ENCODE results near the gene SORT1. TPM values are rescaled to one million over a fixed set of nuclear protein-coding genes. Genes with fewer than 3 reads are reported as not detected.

The SORT1 gene
- total and polyA plus RNA-seq, 2 of the 8 experiments (the other 6 are each of a cell fraction or from before 2014, with no cell fraction given) = 18.7 to 69.6 TPM

- no peak overlapping the region for H3K18ac ChIP-seq (ENCODE audit: extremely low read depth, low read length)
- H3K27ac ChIP-seq (ENCODE audit: low read depth, low read length) = no peak overlapping the region
- no peak overlapping the region for H4K91ac ChIP-seq (replicated peaks; ENCODE audit: insufficient read length, low read length)
- no peak overlapping the region for H2AFZ ChIP-seq (ENCODE audit: low read length)
- no peak overlapping the region for H3K23ac ChIP-seq (ENCODE audit: insufficient read length)
- FAIRE-seq (no peak), DNase-seq (ENCODE audit: low read depth in 1 of 2, low spot score in 2 of 2) (no peak)
- H3K56ac ChIP-seq (replicated peaks; ENCODE audit: insufficient read length, low read depth, low read length) = no peak overlapping the region
- POLR2A ChIA-PET (ENCODE audit: partially characterized antibody) = no interaction called here
- peaks cover 0 to 5% (median 1%) of the 10 kb centered on the region in 4 experiments; a peak in 4 of 7 replicates for H3K4me1 ChIP-seq (replicated peaks in 1 of 4; ENCODE audit: control insufficient read depth in 3 of 4, insufficient read depth in 4 of 4, low read length in 3 of 4)
- CTCF ChIA-PET (ENCODE audit: partially characterized antibody) = interaction anchor here (0.6 to 1.2 kb wide), 3 partner anchors 14 to 262 kb away, joined by 3 read pairs; no protein-coding TSS in a partner anchor
- no peak for TF ChIP-seq CHD1 (IDR thresholded peaks at IDR 0.05; ENCODE audit: low read depth, low read length)
- no peaks in the 10 kb centered on the region for H3K79me1 ChIP-seq (ENCODE audit: low read depth, low read length)
- no peaks in the 10 kb centered on the region for H3K27me3 ChIP-seq (replicated peaks in 1 of 4; ENCODE audit: control insufficient read depth in 3 of 4, extremely low read depth in 1 of 4, insufficient read depth in 3 of 4, low read length in 3 of 4)
- H3K4me2 ChIP-seq (ENCODE audit: insufficient read depth in 1 of 2, low read depth in 2 of 2, low read length in 2 of 2) = no peak overlapping the region
- no peak overlapping the region for H3K14ac ChIP-seq (ENCODE audit: insufficient read length)
- no peaks in the 10 kb centered on the region for H3K79me2 ChIP-seq (ENCODE audit: control insufficient read depth in 1 of 2, insufficient read depth in 2 of 2, low read length in 2 of 2)
- no peaks in the 10 kb centered on the region for H3K9me3 ChIP-seq (ENCODE audit: insufficient read depth in 2 of 2, low read depth in 1 of 2, low read length in 1 of 2)
- no peak overlapping the region for H4K8ac ChIP-seq (ENCODE audit: extremely low read depth, insufficient read depth, low read length)
- H2BK12ac ChIP-seq (ENCODE audit: low read depth, low read length) = no peak overlapping the region
- no peak overlapping the region for H2BK5ac ChIP-seq (ENCODE audit: low read depth, low read length)
- peaks cover 0 to 7% of the 10 kb centered on the region in 2 experiments for H4K20me1 ChIP-seq (replicated peaks in 1 of 2; ENCODE audit: control insufficient read depth in 1 of 2, insufficient read depth in 2 of 2, low read length in 2 of 2)
- H2AK5ac ChIP-seq (ENCODE audit: low read depth, low read length) = no peak overlapping the region
- WGBS, 2 experiments (ENCODE audit: extremely low coverage in 1 of 2, insufficient coverage in 1 of 2, insufficient read length in 1 of 2, insufficient replicate concordance in 2 of 2, low coverage in 1 of 2, low lambda C conversion rate in 2 of 2, missing lambda C conversion rate in 1 of 2) = 90% methylated on average over 20 of the region's 20 CpGs; no CpG with 5 or more reads in 1 of the 2 experiments
- no peak overlapping the region for H2BK15ac ChIP-seq (ENCODE audit: low read length)
- H3K9ac ChIP-seq (replicated peaks in 1 of 4; ENCODE audit: extremely low read depth in 1 of 4, low read depth in 3 of 4, low read length in 3 of 4) = no peak overlapping the region
- no peak overlapping the region for H4K5ac ChIP-seq (ENCODE audit: insufficient read length, low read depth, low read length)
- no peaks in the 10 kb centered on the region for H3K23me2 ChIP-seq (ENCODE audit: low read depth, low read length)
- no peak overlapping the region for H2BK120ac ChIP-seq (replicated peaks; ENCODE audit: low read depth, low read length)
- peaks cover 4 to 19% (median 15%) of the 10 kb centered on the region in 4 experiments; a peak in 4 of 8 replicates for H3K36me3 ChIP-seq (ENCODE audit: control insufficient read depth in 2 of 4, insufficient read depth in 4 of 4, low read length in 3 of 4)
- no peak overlapping the region for H2BK20ac ChIP-seq (ENCODE audit: low read length)
- no peak overlapping the region for H3K4me3 ChIP-seq (ENCODE audit: extremely low read depth in 1 of 4, insufficient read depth in 2 of 4, low read depth in 3 of 4, low read length in 4 of 4)
- no peak overlapping the region for H3K4ac ChIP-seq (replicated peaks; ENCODE audit: insufficient read length, low read depth, low read length)
Observed at GRCh38 chr1:109270623-109271317, 126.9 kb downstream of the SORT1 start.
